ENCODE data around the gene TCEAL3.

The TCEAL3 gene, protein sequence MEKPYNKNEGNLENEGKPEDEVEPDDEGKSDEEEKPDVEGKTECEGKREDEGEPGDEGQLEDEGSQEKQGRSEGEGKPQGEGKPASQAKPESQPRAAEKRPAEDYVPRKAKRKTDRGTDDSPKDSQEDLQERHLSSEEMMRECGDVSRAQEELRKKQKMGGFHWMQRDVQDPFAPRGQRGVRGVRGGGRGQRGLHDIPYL

GRCh38 chrX:103607364-103608305, at the start of gene TCEAL3:
TCEAL3 (plus strand) TSS chrX:103607963; CDS start chrX:103609065, 1,102 bp downstream.
- peak within 1 kb of the TSS; percentile 86 for H3K4me3 ChIP-seq (ENCODE audit: low read depth, low read length)
- H3K79me2 ChIP-seq (ENCODE audit: control insufficient read depth, insufficient read depth, low read length, unreplicated experiment), result peaks cover 8% of the 10 kb centered on the region
- no peaks in the 10 kb centered on the region; the same call in 1 of the 2 replicates for H3K36me3 ChIP-seq (ENCODE audit: insufficient read depth, low read length)
- H3K27ac ChIP-seq (ENCODE audit: low read depth, low read length), result peak within 1 kb of the TSS; percentile 67
- H3K4me1 ChIP-seq (ENCODE audit: control insufficient read depth, insufficient read depth, low read length, unreplicated experiment), result peaks cover 10% of the 10 kb centered on the region
- H3K27me3 ChIP-seq (ENCODE audit: insufficient read depth, low read length), result no peaks in the 10 kb centered on the region
- H2AFZ ChIP-seq (ENCODE audit: low read length, unreplicated experiment), result peak within 1 kb of the TSS; percentile 80

DNA sequence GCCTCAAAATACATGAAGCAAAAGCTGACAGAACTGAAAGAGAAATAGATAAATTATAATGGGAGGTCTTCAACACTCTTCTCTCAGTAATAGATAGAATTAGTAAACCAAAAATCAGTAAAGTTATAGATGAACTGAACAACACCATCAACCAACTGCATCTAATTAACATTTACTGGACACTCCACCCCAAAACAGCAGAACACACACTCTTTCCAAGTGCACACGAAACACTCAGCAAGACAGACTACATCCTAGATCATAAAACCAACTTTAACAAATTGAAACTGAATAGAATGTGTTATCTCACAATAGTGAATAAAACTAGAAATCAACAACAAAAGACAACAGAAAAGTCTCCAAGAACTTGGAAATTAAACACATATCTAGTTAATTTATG, 47.5 kb upstream of the TCEAL3 start:
- H3K36me3 ChIP-seq (ENCODE audit: insufficient read depth, low read length), result no peaks in the 10 kb centered on the region
- H3K4me3 ChIP-seq (ENCODE audit: low read depth, low read length), result no peak overlapping the region
- peaks cover 9% of the 10 kb centered on the region for H3K4me1 ChIP-seq (ENCODE audit: control insufficient read depth, insufficient read depth, low read length, unreplicated experiment)
- H3K27me3 ChIP-seq (ENCODE audit: insufficient read depth, low read length), result no peaks in the 10 kb centered on the region
- no peak overlapping the region for H3K27ac ChIP-seq (ENCODE audit: low read depth, low read length)
- H3K79me2 ChIP-seq (ENCODE audit: control insufficient read depth, insufficient read depth, low read length, unreplicated experiment), result no peaks in the 10 kb centered on the region
- H2AFZ ChIP-seq (ENCODE audit: low read length, unreplicated experiment), result no peak overlapping the region

- Histone ChIP-seq H3K4me1 (ENCODE audit: control insufficient read depth, insufficient read depth, low read length, unreplicated experiment) (peaks cover 11% of the 10 kb centered on the region), H3K27ac (ENCODE audit: low read depth, low read length) (no peak overlapping the region), H3K36me3 (ENCODE audit: insufficient read depth, low read length) (no peaks in the 10 kb centered on the region), H3K4me3 (ENCODE audit: low read depth, low read length) (no peak overlapping the region), H3K79me2 (ENCODE audit: control insufficient read depth, insufficient read depth, low read length, unreplicated experiment) (no peaks in the 10 kb centered on the region), H3K27me3 (ENCODE audit: insufficient read depth, low read length) (no peaks in the 10 kb centered on the region), H2AFZ (ENCODE audit: low read length, unreplicated experiment) (no peak overlapping the region)
These were observed 45.0 kb upstream of the TCEAL3 start for GRCh38 chrX:103562801-103563200.

- no peak overlapping the region for H3K4me3 ChIP-seq (ENCODE audit: low read depth, low read length)
- no peak overlapping the region for H2AFZ ChIP-seq (ENCODE audit: low read length, unreplicated experiment)
- peaks cover 11% of the 10 kb centered on the region for H3K4me1 ChIP-seq (ENCODE audit: control insufficient read depth, insufficient read depth, low read length, unreplicated experiment)
- H3K27ac ChIP-seq (ENCODE audit: low read depth, low read length), result no peak overlapping the region
- H3K79me2 ChIP-seq (ENCODE audit: control insufficient read depth, insufficient read depth, low read length, unreplicated experiment), result no peaks in the 10 kb centered on the region
- H3K36me3 ChIP-seq (ENCODE audit: insufficient read depth, low read length), result no peaks in the 10 kb centered on the region
- H3K27me3 ChIP-seq (ENCODE audit: insufficient read depth, low read length), result no peaks in the 10 kb centered on the region
These were observed 42.6 kb upstream of the TCEAL3 start for GRCh38 chrX:103565197-103565596.

DNA sequence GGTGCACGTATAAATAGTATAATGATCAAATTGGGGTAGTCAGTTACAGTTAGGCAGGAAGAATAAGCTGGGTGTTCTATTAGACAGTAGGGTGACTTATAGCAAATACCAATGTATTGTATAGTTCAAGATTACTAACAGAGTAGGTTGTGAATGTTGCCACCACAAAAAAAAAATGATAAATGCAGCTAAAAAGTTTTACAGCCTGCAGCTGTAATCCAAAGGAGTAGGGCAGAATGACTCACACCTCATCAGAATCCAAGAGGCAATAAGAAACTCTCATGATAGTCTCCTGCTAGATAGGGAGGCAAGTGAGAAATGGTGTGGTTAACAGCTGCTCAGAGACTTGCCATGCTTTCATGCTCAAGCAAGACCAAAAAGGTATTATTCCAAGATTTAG, 42.0 kb upstream of the TCEAL3 start:
- Histone ChIP-seq H3K4me1 (ENCODE audit: control insufficient read depth, insufficient read depth, low read length, unreplicated experiment) (peaks cover 11% of the 10 kb centered on the region), H3K27me3 (ENCODE audit: insufficient read depth, low read length) (no peaks in the 10 kb centered on the region), H3K4me3 (ENCODE audit: low read depth, low read length) (no peak overlapping the region), H3K27ac (ENCODE audit: low read depth, low read length) (no peak overlapping the region), H3K36me3 (ENCODE audit: insufficient read depth, low read length) (no peaks in the 10 kb centered on the region), H3K79me2 (ENCODE audit: control insufficient read depth, insufficient read depth, low read length, unreplicated experiment) (no peaks in the 10 kb centered on the region), H2AFZ (ENCODE audit: low read length, unreplicated experiment) (no peak overlapping the region)

DNA sequence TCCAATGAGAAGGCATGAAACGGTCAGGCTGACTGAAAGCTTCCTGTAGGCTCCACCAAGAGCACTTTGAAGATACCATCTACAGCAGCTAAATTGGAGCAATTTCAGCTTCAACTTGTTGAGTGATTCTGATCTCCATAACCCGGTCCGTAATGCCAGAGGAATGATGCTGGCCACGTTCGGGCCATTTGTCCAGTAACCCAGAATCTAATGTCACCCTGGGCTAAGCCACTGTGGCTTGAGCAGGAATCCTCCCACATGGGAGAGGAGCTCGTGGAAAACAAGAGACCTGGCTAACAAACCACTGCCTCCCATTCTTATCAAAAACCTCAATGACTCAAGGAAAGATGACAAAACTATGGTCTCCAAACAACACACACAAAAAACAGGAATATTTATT, 36.6 kb upstream of the TCEAL3 start:
- Histone ChIP-seq H3K4me1 (ENCODE audit: control insufficient read depth, insufficient read depth, low read length, unreplicated experiment) (no peaks in the 10 kb centered on the region), H3K27ac (ENCODE audit: low read depth, low read length) (no peak overlapping the region), H3K36me3 (ENCODE audit: insufficient read depth, low read length) (no peaks in the 10 kb centered on the region), H3K4me3 (ENCODE audit: low read depth, low read length) (no peak overlapping the region), H3K27me3 (ENCODE audit: insufficient read depth, low read length) (no peaks in the 10 kb centered on the region), H2AFZ (ENCODE audit: low read length, unreplicated experiment) (no peak overlapping the region), H3K79me2 (ENCODE audit: control insufficient read depth, insufficient read depth, low read length, unreplicated experiment) (no peaks in the 10 kb centered on the region)

GRCh38 chrX:103571726-103572125, 36.0 kb upstream of the TCEAL3 start:
- Histone ChIP-seq H3K27ac (ENCODE audit: low read depth, low read length) (no peak overlapping the region), H3K27me3 (ENCODE audit: insufficient read depth, low read length) (no peaks in the 10 kb centered on the region), H3K36me3 (ENCODE audit: insufficient read depth, low read length) (no peaks in the 10 kb centered on the region), H3K79me2 (ENCODE audit: control insufficient read depth, insufficient read depth, low read length, unreplicated experiment) (no peaks in the 10 kb centered on the region), H3K4me3 (ENCODE audit: low read depth, low read length) (no peak overlapping the region), H2AFZ (ENCODE audit: low read length, unreplicated experiment) (no peak overlapping the region), H3K4me1 (ENCODE audit: control insufficient read depth, insufficient read depth, low read length, unreplicated experiment) (no peaks in the 10 kb centered on the region)

DNA sequence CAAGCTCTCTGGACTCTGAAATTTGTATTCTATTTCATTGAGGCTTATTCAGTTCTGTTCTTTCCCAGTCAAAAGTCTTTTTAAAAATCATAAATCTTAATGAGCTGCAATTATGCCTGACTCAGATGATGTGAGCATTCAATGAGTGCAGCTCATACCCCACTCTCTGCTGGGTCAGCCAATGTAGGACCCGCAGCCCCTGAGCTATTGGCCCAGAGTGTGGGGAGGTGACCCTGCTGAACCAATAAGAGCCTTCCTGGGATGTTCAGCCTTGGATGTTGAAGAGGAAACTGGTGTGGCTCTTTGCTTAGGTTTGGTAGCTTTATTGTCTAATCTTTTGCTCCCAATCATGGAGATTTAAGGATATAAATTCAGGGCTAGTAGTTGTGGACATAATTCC, 34.6 kb upstream of the TCEAL3 start:
- Histone ChIP-seq H3K27me3 (ENCODE audit: insufficient read depth, low read length) (no peaks in the 10 kb centered on the region), H3K79me2 (ENCODE audit: control insufficient read depth, insufficient read depth, low read length, unreplicated experiment) (no peaks in the 10 kb centered on the region), H2AFZ (ENCODE audit: low read length, unreplicated experiment) (no peak overlapping the region), H3K36me3 (ENCODE audit: insufficient read depth, low read length) (no peaks in the 10 kb centered on the region), H3K27ac (ENCODE audit: low read depth, low read length) (no peak overlapping the region), H3K4me1 (ENCODE audit: control insufficient read depth, insufficient read depth, low read length, unreplicated experiment) (no peaks in the 10 kb centered on the region), H3K4me3 (ENCODE audit: low read depth, low read length) (no peak overlapping the region)

DNA sequence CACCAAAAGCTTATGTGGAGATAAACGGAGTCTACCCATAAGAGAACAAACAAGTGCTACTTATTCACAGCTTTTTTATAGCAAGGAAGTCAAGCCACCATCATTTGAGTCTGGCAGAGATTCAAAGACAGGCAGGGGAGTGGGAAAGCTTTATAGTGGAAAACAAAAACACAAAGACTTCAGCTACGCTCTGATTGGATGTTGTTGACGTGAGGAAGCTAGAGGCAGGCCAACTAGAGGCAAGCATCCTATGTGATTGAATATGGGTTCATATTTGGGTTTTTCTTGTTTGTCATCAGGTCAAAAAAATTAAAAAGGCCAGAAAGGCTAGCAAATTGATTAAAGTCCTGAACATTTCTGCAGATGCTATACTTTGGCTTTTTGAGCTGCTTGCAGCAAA, 23.2 kb upstream of the TCEAL3 start:
- H3K36me3 ChIP-seq (ENCODE audit: insufficient read depth, low read length), result 0 out of 2 replicates have a peak, but pooled peaks cover 3% of the 10 kb centered on the region
- no peak overlapping the region for H3K27ac ChIP-seq (ENCODE audit: low read depth, low read length)
- H3K4me3 ChIP-seq (ENCODE audit: low read depth, low read length), result peak overlapping the region; percentile 92
- peak overlapping the region; percentile 48 for H2AFZ ChIP-seq (ENCODE audit: low read length, unreplicated experiment)
- no peaks in the 10 kb centered on the region for H3K27me3 ChIP-seq (ENCODE audit: insufficient read depth, low read length)
- peaks cover 18% of the 10 kb centered on the region for H3K79me2 ChIP-seq (ENCODE audit: control insufficient read depth, insufficient read depth, low read length, unreplicated experiment)
- H3K4me1 ChIP-seq (ENCODE audit: control insufficient read depth, insufficient read depth, low read length, unreplicated experiment), result no peaks in the 10 kb centered on the region

DNA sequence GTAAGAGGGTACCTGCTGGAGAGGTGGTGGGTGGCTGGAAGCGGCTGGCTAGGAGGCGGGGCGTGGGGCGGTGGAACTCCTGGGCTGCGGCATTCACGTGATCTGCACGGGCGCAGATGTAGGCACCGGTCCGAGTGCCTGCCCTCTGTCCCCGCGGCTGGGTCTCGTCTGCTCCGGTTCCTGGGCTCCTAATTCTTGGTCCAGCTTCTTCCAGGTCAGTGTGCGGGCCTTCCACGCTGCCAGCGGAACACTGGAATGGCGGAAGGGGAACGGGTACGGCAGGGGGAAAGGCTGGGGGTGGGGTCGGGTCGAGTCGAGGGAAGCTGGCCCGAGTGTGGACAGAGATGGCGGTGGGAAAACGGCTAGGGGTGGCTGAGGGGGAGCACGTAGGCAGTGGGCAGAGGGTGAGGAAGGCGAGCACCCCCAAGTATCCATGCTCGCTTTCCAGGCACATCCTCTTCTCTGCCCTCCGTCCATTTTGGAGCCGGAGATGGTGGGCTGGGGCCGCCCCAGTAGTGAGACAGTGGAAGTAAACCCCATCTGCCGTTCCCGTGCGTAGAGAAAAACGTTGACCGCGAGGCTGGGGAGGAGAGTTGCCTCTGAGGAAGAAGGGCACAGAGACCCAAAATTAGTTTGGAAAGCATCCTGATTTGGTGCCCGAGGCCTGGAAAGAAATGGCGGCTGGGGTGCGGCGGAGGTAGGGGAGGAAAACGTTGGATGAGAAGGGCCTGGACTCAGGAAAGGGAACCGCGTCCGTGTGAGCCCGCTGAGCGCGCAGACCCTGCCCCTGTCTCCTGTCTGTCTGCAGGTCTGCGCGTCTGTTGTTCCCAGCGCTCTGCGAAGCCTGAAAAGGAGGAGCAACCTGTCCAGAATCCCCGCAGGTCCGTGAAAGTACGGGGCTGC, 22.1 kb upstream of the TCEAL3 start, which contains the start of gene TCEAL4:
Gene TCEAL4, plus strand, starts transcription at position 105 of the 903 bp plus-strand sequence. CDS start 1,161 bp downstream, outside the sequence.
- H3K27ac ChIP-seq (ENCODE audit: low read depth, low read length), result peak within 1 kb of the TSS; percentile 56
- H3K4me1 ChIP-seq (ENCODE audit: control insufficient read depth, insufficient read depth, low read length, unreplicated experiment), result no peaks in the 10 kb centered on the region
- H3K4me3 ChIP-seq (ENCODE audit: low read depth, low read length), result peak within 1 kb of the TSS; percentile 92
- peaks cover 18% of the 10 kb centered on the region for H3K79me2 ChIP-seq (ENCODE audit: control insufficient read depth, insufficient read depth, low read length, unreplicated experiment)
- H3K27me3 ChIP-seq (ENCODE audit: insufficient read depth, low read length), result no peaks in the 10 kb centered on the region
- 0 out of 2 replicates have a peak, but pooled peaks cover 3% of the 10 kb centered on the region for H3K36me3 ChIP-seq (ENCODE audit: insufficient read depth, low read length)
- peak within 1 kb of the TSS; percentile 93 for H2AFZ ChIP-seq (ENCODE audit: low read length, unreplicated experiment)
